K562 (cell line): ENCODE results near the gene ZNF775. TPM values are rescaled to one million over a fixed set of nuclear protein-coding genes. Genes with fewer than 3 reads are reported as not detected.
A peak's percentile ranks its signal among the peaks of the same experiment; 100 is the strongest.

ENCODE experiments used
- ELF1 ChIP-seq: fragments of 200-800 bp; sonication (Bioruptor generic); IDR thresholded peaks from 2 replicates; pipeline ENCODE4 v1.6.1; 2016; ENCODE audit warnings: missing genetic modification characterization, missing compliant biosample characterization
- ELF4 ChIP-seq: fragments of 450-650 bp; formaldehyde crosslinking; IDR thresholded peaks from 2 replicates; pipeline ENCODE4 v1.4.0; 2022; ENCODE audit warnings: missing genetic modification characterization
- HSF4 ChIP-seq: fragments of 250-450 bp; sonication (Bioruptor Pico); IDR thresholded peaks from 2 replicates; pipeline ENCODE4 v2.1.2; 2022; ENCODE audit warnings: mild to moderate bottlenecking, moderate library complexity, borderline replicate concordance
- KAT8 ChIP-seq: fragments of 450-650 bp; IDR thresholded peaks from 2 replicates; pipeline ENCODE4 v1.6.1; 2016; ENCODE audit warnings: low read depth, mild to moderate bottlenecking
- KDM2B ChIP-seq: fragments of 250-450 bp; sonication (Bioruptor Pico); IDR thresholded peaks from 2 replicates; pipeline ENCODE4 v1.8.0; 2021; ENCODE audit warnings: mild to moderate bottlenecking, moderate library complexity
- LARP7 ChIP-seq: fragments of 450-650 bp; IDR thresholded peaks from 2 replicates; pipeline ENCODE4 v1.6.1; 2016
- MAFG ChIP-seq: fragments of 450-650 bp; conservative IDR thresholded peaks from 2 replicates; pipeline ENCODE4 v1.6.1; 2016; ENCODE audit warnings: missing genetic modification characterization, missing compliant biosample characterization
- MCM7 ChIP-seq, 2 experiments: fragments of 450-650 bp; IDR thresholded peaks; 2 replicates each; pipeline ENCODE4 v1.6.1; 2016 to 2018
- NR2C1 ChIP-seq, 2 experiments: fragments of 450-650 bp; IDR thresholded peaks; 2 replicates each; pipeline ENCODE4 v1.6.1; 2017; ENCODE audit warnings: mild to moderate bottlenecking in 2 of 2, antibody characterized with exemption in 1 of 2, inconsistent platforms in 1 of 2, missing compliant biosample characterization in 1 of 2, missing genetic modification characterization in 1 of 2
- PHB2 ChIP-seq: fragments of 450-650 bp; IDR thresholded peaks from 2 replicates; pipeline ENCODE4 v1.6.1; 2017; ENCODE audit warnings: low read depth
- PYGO2 ChIP-seq: fragments of 450-650 bp; IDR thresholded peaks from 2 replicates; pipeline ENCODE4 v1.6.1; 2016; ENCODE audit warnings: mild to moderate bottlenecking, missing genetic modification characterization, moderate library complexity, missing compliant biosample characterization
- RBM15 ChIP-seq: fragments of 200-400 bp; formaldehyde crosslinking; IDR thresholded peaks from 2 replicates; pipeline ENCODE4 v1.6.1; 2018; ENCODE audit warnings: mild to moderate bottlenecking, low read length, moderate library complexity; ENCODE audit not compliant: insufficient read depth
- RFX1 ChIP-seq: fragments of 450-650 bp; IDR thresholded peaks from 2 replicates; pipeline ENCODE4 v1.6.1; 2016; ENCODE audit warnings: mild to moderate bottlenecking, moderate library complexity
- SMAD3 ChIP-seq: fragments of 450-650 bp; formaldehyde crosslinking; conservative IDR thresholded peaks from 2 replicates; pipeline ENCODE4 v1.4.0; 2020; ENCODE audit warnings: mild to moderate bottlenecking
- SREBF1 ChIP-seq: fragments of 150-350 bp; IDR thresholded peaks from 2 replicates; pipeline ENCODE4 v1.6.1; 2014; ENCODE audit warnings: antibody characterized with exemption, low read depth, low read length, borderline replicate concordance
- STAG1 ChIP-seq: sonication (generic); formaldehyde crosslinking; IDR thresholded peaks from 2 replicates; pipeline ENCODE4 v1.5.0; 2020; ENCODE audit warnings: missing genetic modification reagents, borderline replicate concordance
- THRAP3 ChIP-seq: fragments of 450-650 bp; IDR thresholded peaks from 2 replicates; pipeline ENCODE4 v1.6.1; 2016; ENCODE audit warnings: mild to moderate bottlenecking, inconsistent platforms, borderline replicate concordance
- USF2 ChIP-seq: sonication (generic); formaldehyde crosslinking; IDR thresholded peaks from 2 replicates; pipeline ENCODE4 v1.5.0; 2020; ENCODE audit warnings: missing genetic modification reagents
- ZBTB17 ChIP-seq: fragments of 450-650 bp; formaldehyde crosslinking; IDR thresholded peaks from 2 replicates; pipeline ENCODE4 v1.4.0; 2020; ENCODE audit warnings: mild to moderate bottlenecking
- ZBTB7A ChIP-seq: IDR thresholded peaks from 2 replicates; pipeline ENCODE4 v1.6.1; 2011; ENCODE audit warnings: low read depth, mild to moderate bottlenecking, low read length, moderate library complexity, borderline replicate concordance; ENCODE audit not compliant: control insufficient read depth
- ZBTB9 ChIP-seq: fragments of 450-650 bp; formaldehyde crosslinking; IDR thresholded peaks from 2 replicates; pipeline ENCODE4 v1.4.0; 2020; ENCODE audit warnings: mild to moderate bottlenecking, moderate library complexity
- ZNF431 ChIP-seq: sonication (generic); formaldehyde crosslinking; IDR thresholded peaks from 2 replicates; pipeline ENCODE4 v1.8.0; 2022; ENCODE audit warnings: mild to moderate bottlenecking, missing genetic modification reagents
- ZNF561 ChIP-seq: fragments of 450-650 bp; formaldehyde crosslinking; conservative IDR thresholded peaks from 2 replicates; pipeline ENCODE4 v1.4.0; 2020; ENCODE audit warnings: mild to moderate bottlenecking, moderate library complexity
- polyA plus RNA-seq, 8 experiments: library from polyadenylated mRNA; depleted of rRNA in 4 of 8; stranded (reverse) in 5 of 8; unstranded in 3 of 8; fragments of >200 nt; fragmentation: Nextera tagmentation in 2 of 8; fragmentation: Illumina TruSeq in 1 of 8; extraction: Ambion mirVana in 2 of 8; extraction: Trizol in 1 of 8; gene quantifications; 2 replicates each; pipeline versions ENCODE4 v1.2.1 to v1.2.3, GENCODE V29; 2011 to 2014; ENCODE audit warnings: inconsistent platforms in 1 of 8, missing spikeins in 1 of 8
- total RNA-seq, 7 experiments: library from RNA; depleted of rRNA in 6 of 7; stranded (reverse); fragments of >200 nt in 6 of 7; fragmentation: Illumina TruSeq in 2 of 7; extraction: Trizol in 2 of 7; gene quantifications; 2 replicates each; pipeline versions ENCODE4 v1.2.1 to v1.2.3, GENCODE V29; 2011 to 2021; ENCODE audit warnings: low replicate concordance in 1 of 7
- TF ChIP-seq, protein P1 (sequence below): sonication (generic); formaldehyde crosslinking; IDR thresholded peaks from 2 replicates; pipeline ENCODE4 v1.8.0; 2022; ENCODE audit warnings: mild to moderate bottlenecking, missing genetic modification reagents

The ZNF775 gene
- total and polyA plus RNA-seq, 9 of the 15 experiments (the other 6 are each of a cell fraction or from before 2014, with no cell fraction given) = 0.04 to 18.7 (median 4.9) TPM

DNA sequence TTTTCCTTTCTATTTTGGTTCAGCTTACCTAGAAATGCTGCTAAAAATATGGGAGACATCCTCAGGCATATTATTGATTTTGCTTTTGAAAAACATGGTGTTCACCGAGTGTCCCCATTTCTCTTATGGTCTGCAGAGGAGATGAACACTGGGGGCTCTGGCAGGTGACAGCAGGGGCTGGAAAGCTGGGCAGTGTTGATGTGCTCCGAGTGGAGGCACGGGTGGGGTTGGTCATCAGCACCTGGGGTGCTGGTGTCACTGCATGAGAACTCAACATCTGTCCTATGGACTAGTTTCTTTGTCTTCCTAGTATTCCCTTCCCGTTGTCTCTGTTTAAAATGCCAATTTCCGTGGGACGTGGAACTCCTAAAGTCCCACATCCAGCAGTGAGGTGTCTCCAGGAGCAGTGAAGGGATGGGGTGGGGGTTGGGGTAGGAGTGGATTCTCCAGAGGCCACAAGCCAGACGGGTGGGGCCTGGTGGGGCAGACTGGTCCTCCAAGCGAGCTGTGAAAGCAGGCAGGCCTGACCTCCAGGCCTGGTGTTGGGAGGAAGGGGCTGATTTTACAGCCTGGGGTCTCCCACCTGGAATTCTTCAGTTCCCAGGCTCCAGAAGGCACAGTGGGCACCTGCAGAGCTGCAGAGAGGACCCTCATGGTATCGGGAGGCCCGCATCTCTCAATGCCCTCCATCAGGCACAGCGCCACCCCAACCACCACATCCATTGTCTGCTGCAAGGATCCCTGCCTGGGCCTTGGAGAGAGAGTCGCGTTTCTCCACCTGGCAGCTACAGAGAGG lies 24.4 kb downstream of the ZNF775 start (continued):
- TF ChIP-seq, protein P1, sequence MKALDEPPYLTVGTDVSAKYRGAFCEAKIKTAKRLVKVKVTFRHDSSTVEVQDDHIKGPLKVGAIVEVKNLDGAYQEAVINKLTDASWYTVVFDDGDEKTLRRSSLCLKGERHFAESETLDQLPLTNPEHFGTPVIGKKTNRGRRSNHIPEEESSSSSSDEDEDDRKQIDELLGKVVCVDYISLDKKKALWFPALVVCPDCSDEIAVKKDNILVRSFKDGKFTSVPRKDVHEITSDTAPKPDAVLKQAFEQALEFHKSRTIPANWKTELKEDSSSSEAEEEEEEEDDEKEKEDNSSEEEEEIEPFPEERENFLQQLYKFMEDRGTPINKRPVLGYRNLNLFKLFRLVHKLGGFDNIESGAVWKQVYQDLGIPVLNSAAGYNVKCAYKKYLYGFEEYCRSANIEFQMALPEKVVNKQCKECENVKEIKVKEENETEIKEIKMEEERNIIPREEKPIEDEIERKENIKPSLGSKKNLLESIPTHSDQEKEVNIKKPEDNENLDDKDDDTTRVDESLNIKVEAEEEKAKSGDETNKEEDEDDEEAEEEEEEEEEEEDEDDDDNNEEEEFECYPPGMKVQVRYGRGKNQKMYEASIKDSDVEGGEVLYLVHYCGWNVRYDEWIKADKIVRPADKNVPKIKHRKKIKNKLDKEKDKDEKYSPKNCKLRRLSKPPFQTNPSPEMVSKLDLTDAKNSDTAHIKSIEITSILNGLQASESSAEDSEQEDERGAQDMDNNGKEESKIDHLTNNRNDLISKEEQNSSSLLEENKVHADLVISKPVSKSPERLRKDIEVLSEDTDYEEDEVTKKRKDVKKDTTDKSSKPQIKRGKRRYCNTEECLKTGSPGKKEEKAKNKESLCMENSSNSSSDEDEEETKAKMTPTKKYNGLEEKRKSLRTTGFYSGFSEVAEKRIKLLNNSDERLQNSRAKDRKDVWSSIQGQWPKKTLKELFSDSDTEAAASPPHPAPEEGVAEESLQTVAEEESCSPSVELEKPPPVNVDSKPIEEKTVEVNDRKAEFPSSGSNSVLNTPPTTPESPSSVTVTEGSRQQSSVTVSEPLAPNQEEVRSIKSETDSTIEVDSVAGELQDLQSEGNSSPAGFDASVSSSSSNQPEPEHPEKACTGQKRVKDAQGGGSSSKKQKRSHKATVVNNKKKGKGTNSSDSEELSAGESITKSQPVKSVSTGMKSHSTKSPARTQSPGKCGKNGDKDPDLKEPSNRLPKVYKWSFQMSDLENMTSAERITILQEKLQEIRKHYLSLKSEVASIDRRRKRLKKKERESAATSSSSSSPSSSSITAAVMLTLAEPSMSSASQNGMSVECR = peak; percentile 40; the same call in 1 of the 2 replicates
- no peak for TF ChIP-seq ZNF431 (CRISPR knock-in tag)
- no peak for TF ChIP-seq PYGO2 (tag)
- no peak for TF ChIP-seq MAFG (tag)
- TF ChIP-seq LARP7 = no peak
- TF ChIP-seq NR2C1 (IDR thresholded peaks at IDR 0.05) = no peak
- no peak for TF ChIP-seq NR2C1 (tag; IDR thresholded peaks at IDR 0.05)
- TF ChIP-seq RFX1 = no peak
- no peak for TF ChIP-seq RBM15
- no peak for TF ChIP-seq HSF4 (CRISPR knock-in tag)
- TF ChIP-seq THRAP3 = no peak
- TF ChIP-seq SMAD3 (CRISPR knock-in tag) = no peak
- TF ChIP-seq ELF1 (tag) = no peak
- TF ChIP-seq KAT8 = no peak
- no peak for TF ChIP-seq USF2 (CRISPR knock-in tag)
- TF ChIP-seq SREBF1 = no peak
- TF ChIP-seq ZBTB17 (CRISPR knock-in tag) = 0 out of 2 replicates have a peak, but pooled peaks have one; percentile 5
- no peak for TF ChIP-seq ELF4
- TF ChIP-seq STAG1 (CRISPR knock-in tag) = peak; percentile 20; the same call in 1 of the 2 replicates
- TF ChIP-seq MCM7 (IDR thresholded peaks at IDR 0.05) = no peak
- TF ChIP-seq ZBTB9 = no peak
- no peak for TF ChIP-seq ZNF561 (CRISPR knock-in tag)
- TF ChIP-seq ZBTB7A = no peak
- no peak for TF ChIP-seq KDM2B (CRISPR knock-in tag)
- TF ChIP-seq PHB2 = no peak
